Activated T-helper 9 cell treated with anti-CD3 and anti-CD28 coated beads, Interleukin-2, amount 50 U/mL, for 16 hours (primary cell): ENCODE results near the gene MLN.

Experiments
- DNase-seq: peaks from one replicate; pipeline ENCODE4 v3.0.0-alpha.2; 2020; ENCODE audit warnings: low read depth

MLN gene

GRCh38 chr6:33813990-33814985, 10.5 kb upstream of the MLN start:
- DNase-seq, result no peak

DNA sequence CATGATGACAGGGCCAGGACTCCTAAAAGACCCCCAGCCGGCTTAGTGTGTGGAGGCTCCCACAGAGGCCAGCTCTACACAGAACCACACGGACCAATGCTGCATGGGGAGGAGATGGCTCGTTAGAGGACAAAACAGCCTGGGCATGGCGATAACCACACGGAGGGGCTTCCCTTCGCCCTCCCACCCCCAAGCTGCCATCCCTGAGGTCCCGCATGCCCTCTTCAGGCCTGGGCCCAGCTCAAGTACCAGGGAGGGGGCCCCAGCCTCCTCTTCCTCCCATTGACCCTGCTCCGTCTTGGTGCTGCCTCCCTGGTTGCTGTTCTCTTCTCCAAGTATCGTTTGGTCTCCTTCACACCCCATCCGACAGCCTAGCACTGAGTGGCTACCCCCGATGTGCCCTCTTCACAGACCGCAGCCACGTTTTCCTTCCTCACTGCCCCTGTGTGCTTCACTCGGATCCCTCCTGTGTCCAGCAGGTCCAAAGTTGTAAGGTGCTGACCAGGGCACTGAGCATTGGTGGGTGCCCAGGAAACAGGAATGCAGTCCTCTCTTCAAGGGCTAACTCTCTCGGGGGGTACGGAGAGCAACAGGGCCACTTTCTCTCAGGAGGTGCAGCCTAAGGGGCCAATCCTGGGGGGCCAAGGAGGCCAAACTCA, 9.6 kb upstream of the MLN start:
- no peak for DNase-seq

- DNase-seq, result no peak
Observed at GRCh38 chr6:33812669-33813068, 8.9 kb upstream of the MLN start.

- no peak for DNase-seq
Observed at GRCh38 chr6:33809594-33809993, 5.8 kb upstream of the MLN start.

- DNase-seq, result no peak
Observed at GRCh38 chr6:33808641-33809180, 4.9 kb upstream of the MLN start.

DNA sequence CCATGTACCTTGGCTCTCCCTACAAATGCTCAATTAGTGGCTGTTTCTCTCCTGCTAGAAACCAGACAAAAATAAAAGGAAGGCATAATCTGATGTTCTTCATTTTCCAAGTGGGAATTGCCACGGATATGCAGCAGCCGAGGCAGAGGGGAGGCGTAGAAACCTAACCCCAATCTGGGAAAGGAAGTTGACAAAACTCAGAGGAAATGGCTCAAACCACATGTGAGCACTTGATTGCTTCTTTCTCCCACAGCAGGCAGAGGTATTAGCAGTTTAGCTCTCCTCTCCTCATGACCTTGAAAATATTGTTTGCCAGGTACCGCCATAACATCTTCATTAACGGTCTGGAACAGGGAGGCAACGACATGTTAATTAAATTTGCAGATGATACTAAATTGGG, 3.8 kb upstream of the MLN start:
- DNase-seq, result no peak

DNA sequence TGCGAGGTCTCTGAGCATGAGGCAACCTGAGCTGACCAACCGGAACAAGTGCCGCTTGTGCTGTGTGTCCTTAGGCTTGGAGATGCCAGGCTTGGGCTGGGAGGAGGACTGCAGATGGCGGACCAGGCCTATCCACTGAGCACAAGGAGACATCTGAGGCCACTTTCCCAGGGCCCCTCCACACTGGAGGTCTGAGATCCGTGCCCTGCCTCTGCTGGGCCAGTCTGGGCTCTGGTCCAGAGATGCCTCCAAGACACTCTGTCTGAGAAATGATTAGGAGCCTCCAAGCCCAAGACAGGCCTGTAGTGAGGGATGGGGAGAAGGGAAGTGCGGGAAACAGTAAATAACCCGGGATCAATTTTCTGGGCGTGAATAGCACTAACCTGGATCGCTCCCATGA, 3.0 kb upstream of the MLN start:
- no peak for DNase-seq

DNA sequence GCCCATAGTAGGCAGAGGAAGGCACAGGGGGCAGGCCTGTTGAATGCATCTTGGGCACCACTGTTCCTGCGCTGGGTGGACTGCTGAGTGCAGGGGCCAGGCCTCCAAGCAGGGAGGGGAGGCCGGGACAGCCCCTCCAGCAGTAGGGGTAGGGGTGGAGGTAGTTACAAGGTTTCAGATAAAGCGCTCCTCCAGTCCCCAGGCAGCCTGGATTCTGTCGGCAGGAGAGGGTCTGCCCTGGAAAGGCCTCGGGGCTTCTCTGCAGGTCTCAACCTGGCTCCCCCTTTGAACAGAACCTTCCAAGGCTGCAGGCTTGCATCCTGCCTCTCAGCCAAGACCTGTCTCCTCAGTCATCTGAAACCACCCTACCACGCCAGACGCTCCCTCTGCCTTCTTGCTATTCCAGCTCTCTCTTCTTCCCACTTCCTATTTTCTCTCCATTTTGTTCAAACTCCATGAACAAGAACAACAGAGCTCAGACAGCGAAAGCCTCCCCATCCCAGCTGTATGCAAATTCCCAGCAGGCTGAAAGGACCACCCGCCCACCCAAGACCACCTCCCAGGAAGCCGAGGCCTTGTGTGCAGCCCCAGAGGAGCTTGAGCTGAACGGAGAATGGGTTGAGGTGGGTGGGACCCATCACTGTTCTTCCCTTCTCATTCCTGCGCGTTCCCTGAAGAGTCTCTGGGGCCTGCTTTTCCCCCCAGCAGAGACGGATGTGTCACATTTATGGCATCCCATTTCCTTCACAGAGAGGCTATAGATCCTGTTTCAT, 1.4 kb downstream of the MLN start:
- no peak for DNase-seq

DNA sequence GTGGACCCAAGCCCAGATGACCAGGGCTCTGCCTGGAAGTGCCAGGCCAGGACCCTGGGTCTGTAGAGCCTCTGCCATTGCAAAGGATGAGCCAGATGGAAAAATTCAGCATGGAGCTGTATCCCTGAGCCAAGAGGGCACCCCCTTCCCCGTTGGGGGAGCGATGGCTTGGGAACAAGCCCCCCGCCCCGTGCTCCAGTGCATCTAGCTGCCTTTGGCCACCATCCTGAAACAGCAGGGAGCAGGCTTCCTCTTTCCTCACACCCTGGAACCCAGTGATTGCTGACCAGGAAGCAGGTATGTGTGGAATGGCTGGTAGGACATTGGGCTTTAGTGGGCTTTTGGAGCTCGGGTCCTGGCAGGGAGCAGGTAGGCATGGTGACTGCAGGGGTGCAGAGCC, 2.2 kb downstream of the MLN start:
- DNase-seq, result no peak

- no peak for DNase-seq
Observed at GRCh38 chr6:33800248-33800969, 3.4 kb downstream of the MLN start.

GRCh38 chr6:33799454-33800113, 4.2 kb downstream of the MLN start:
- DNase-seq, result no peak

DNA sequence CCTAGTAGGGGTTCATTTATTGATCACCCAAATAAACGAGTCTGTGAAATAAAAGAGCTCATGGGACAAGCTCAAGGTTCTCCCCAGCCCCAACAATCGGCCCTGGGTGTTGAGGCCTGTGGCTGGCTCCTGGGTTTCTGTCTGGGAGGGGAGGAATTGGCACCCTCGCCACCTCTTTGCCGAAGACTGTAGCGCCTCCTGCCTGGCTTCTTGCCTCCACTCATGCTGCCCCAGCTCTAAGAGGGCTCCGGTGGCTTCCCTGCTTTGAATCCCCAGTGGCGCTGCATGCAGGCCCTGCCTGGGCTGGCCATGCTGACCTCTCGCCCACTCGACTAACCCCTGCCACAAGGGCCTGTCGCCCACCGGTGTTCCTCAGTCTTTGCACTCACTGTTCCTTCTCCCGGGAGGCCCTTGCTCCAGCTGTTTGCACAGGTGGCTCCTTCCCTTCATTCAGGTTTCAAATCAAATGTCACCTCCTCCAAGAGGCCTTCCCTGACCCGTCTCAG, 5.4 kb downstream of the MLN start:
- DNase-seq, result no peak

GRCh38 chr6:33797626-33798342, 6.0 kb downstream of the MLN start:
- DNase-seq, result no peak

DNA sequence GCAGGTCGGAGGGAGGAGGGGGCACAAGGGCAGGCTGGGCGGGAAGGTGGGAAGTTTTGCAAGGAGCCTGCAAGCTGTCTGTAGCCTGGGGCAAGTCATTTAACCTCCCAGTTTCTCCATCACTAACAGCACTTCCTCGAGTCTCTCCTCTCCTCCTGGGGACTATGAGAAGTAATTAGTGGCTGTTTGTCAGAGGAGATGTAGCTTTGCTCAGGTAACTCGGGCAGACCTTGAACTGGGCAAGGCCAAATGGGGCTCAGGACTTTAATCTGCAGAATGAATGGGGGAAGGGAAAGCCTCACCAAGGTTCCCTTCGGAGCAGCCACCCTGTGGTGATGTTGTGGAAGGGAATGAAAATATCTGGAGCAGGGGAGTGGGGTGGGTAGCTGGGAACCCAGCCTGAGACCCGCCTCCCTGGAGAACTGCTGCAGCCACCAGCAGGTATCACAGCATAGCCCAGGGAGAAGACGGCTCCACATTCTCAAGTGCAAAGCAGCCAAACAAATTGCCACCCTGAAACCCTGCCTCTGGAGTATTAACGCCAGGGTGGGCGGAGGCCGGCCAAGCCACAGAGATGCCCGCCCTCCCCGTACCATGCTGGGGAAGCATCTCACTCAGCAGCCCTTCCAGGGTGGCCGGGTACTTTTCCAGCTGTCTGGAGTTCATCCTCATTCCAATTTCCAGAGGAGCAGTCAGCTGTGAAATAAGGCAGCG, 8.7 kb downstream of the MLN start:
- DNase-seq, result no peak

DNA sequence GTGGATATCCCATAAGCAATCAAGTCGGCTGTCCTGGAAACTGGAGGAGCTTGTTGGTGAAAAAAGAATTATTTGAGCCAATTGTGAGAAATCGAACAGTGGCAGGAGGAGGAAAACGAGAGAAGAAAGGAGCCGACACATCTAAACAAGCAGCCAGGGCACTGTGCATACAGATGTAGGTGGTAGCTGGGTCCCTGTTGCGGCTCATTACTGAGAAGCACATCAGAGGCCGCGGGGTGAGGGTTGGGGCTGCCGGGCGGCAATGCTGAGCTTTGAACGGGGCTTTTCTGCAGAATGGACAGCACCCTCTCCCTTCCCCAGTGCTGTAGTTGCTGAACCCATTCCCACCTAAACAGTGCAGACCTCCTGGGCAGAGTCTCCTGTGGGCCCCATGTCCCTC, 10.8 kb downstream of the MLN start:
- DNase-seq, result no peak

GRCh38 chr6:33791620-33792019, 12.2 kb downstream of the MLN start:
- no peak for DNase-seq

GRCh38 chr6:33790910-33791309, 12.9 kb downstream of the MLN start:
- no peak for DNase-seq

DNA sequence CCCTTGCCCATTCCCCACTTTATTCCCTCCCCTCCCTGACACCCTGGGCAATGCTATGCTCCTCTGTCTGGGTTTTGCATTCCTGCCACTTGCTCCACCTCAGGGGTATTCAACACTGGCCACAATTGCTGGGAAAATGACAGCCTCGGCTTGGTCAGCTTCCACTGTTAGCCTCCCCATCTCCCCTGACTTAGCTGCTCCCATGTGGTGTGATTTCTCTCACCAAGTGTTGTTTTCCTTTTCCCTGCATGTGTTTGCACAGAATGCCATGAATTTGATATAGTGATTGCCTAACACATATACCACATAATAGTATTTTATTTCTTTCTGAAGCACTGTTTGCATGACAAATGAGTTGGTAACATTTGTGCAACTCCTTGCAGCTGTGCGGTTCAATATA, 13.4 kb downstream of the MLN start:
- DNase-seq, result no peak

- DNase-seq, result no peak
Observed at GRCh38 chr6:33789550-33789895, 14.3 kb downstream of the MLN start.
